Neuronal stem cell (in vitro differentiated cells): ENCODE data around the gene SIDT1.

ENCODE experiments used
- DNase-seq: peaks from one replicate; pipeline ENCODE4 v3.0.0-alpha.2; 2013; ENCODE audit warnings: low spot score
- H2AFZ ChIP-seq: one replicate; pipeline ENCODE4 v1.6.1; 2013; ENCODE audit warnings: mild to moderate bottlenecking, low read length, inconsistent platforms
- H2AK5ac ChIP-seq: 2 replicates; pipeline ENCODE4 v1.6.1; 2013; ENCODE audit warnings: low read depth, mild to moderate bottlenecking, inconsistent platforms, low read length, moderate library complexity, mixed read lengths
- H2BK120ac ChIP-seq: 2 replicates; pipeline ENCODE4 v1.6.1; 2013; ENCODE audit warnings: low read depth, mild to moderate bottlenecking, inconsistent platforms, low read length, moderate library complexity, mixed read lengths
- H2BK12ac ChIP-seq: one replicate; pipeline ENCODE4 v1.6.1; 2013; ENCODE audit warnings: low read length, inconsistent platforms
- H2BK15ac ChIP-seq: 2 replicates; pipeline ENCODE4 v1.6.1; 2013; ENCODE audit warnings: mild to moderate bottlenecking, low read length, inconsistent platforms, mixed read lengths
- H2BK5ac ChIP-seq: one replicate; pipeline ENCODE4 v1.6.1; 2013; ENCODE audit warnings: inconsistent platforms, mild to moderate bottlenecking, low read length, moderate library complexity
- H3K14ac ChIP-seq: one replicate; pipeline ENCODE4 v1.6.1; 2013; ENCODE audit warnings: low read length, inconsistent platforms
- H3K18ac ChIP-seq: 2 replicates; pipeline ENCODE4 v1.6.1; 2013; ENCODE audit warnings: low read length, inconsistent platforms
- H3K23ac ChIP-seq: 2 replicates; pipeline ENCODE4 v1.6.1; 2013; ENCODE audit warnings: low read depth, mild to moderate bottlenecking, mixed read lengths, low read length, inconsistent platforms; ENCODE audit not compliant: poor library complexity
- H3K27ac ChIP-seq: replicated peaks from 3 replicates; pipeline ENCODE4 v1.5.1; 2013; ENCODE audit warnings: low read length, inconsistent platforms
- H3K27me3 ChIP-seq, 3 experiments: 2 replicates each; pipeline ENCODE4 v1.6.1; 2013; ENCODE audit warnings: low read length in 3 of 3, mild to moderate bottlenecking in 2 of 3, inconsistent platforms in 1 of 3, low read depth in 1 of 3, mixed read lengths in 1 of 3, moderate library complexity in 1 of 3; ENCODE audit not compliant: control insufficient read depth in 3 of 3, insufficient read depth in 3 of 3
- H3K36me3 ChIP-seq, 2 donors: replicated peaks in 1 of 2; 2 replicates each; pipeline ENCODE4 v1.6.1; 2013; ENCODE audit warnings: low read length in 2 of 2; ENCODE audit not compliant: control insufficient read depth in 2 of 2, insufficient read depth in 2 of 2
- H3K4ac ChIP-seq: 2 replicates; pipeline ENCODE4 v1.6.1; 2013; ENCODE audit warnings: inconsistent platforms, mild to moderate bottlenecking, low read length, moderate library complexity
- H3K4me1 ChIP-seq, 2 donors: 1 replicate in 1 of 2; 2 replicates in 1 of 2; pipeline ENCODE4 v1.6.1; 2013; ENCODE audit warnings: low read length in 2 of 2, low read depth in 1 of 2; ENCODE audit not compliant: control insufficient read depth in 2 of 2, insufficient read depth in 1 of 2
- H3K4me2 ChIP-seq: one replicate; pipeline ENCODE4 v1.6.1; 2013; ENCODE audit warnings: mild to moderate bottlenecking, low read length, inconsistent platforms; ENCODE audit not compliant: insufficient read depth, poor library complexity, severe bottlenecking
- H3K4me3 ChIP-seq, 2 donors: 2 replicates each; pipeline ENCODE4 v1.5.1; 2013; ENCODE audit warnings: low read length in 2 of 2, mild to moderate bottlenecking in 2 of 2, inconsistent platforms in 1 of 2, moderate library complexity in 1 of 2
- H3K79me1 ChIP-seq: one replicate; pipeline ENCODE4 v1.6.1; 2013; ENCODE audit warnings: low read depth, mild to moderate bottlenecking, inconsistent platforms, low read length, moderate library complexity
- H3K9ac ChIP-seq: one replicate; pipeline ENCODE4 v1.6.1; 2013; ENCODE audit warnings: mild to moderate bottlenecking, low read depth, low read length, inconsistent platforms; ENCODE audit not compliant: poor library complexity
- H3K9me3 ChIP-seq, 2 donors: replicated peaks in 1 of 2; 2 replicates each; pipeline versions ENCODE3 to v1.6.1; 2013; ENCODE audit warnings: low read length in 2 of 2, mild to moderate bottlenecking in 2 of 2, inconsistent platforms in 1 of 2, low read depth in 1 of 2, mixed read lengths in 1 of 2, moderate library complexity in 1 of 2; ENCODE audit not compliant: control insufficient read depth in 2 of 2, insufficient read depth in 1 of 2
- H4K8ac ChIP-seq: one replicate; pipeline ENCODE4 v1.6.1; 2013; ENCODE audit warnings: low read depth, mild to moderate bottlenecking, inconsistent platforms, low read length, moderate library complexity
- H4K91ac ChIP-seq: one replicate; pipeline ENCODE4 v1.6.1; 2013; ENCODE audit warnings: low read length, low read depth, mild to moderate bottlenecking, inconsistent platforms; ENCODE audit not compliant: poor library complexity
- WGBS, 2 donors: extraction: QIAGEN DNeasy Blood & Tissue Kit; methylation state at CpG; one replicate each; pipeline ENCODE4 v1.1.7; 2013; ENCODE audit warnings: missing lambda C conversion rate in 2 of 2, mixed read lengths in 1 of 2; ENCODE audit not compliant: insufficient read length in 2 of 2, insufficient replicate concordance in 1 of 2; ENCODE audit errors: extremely low coverage in 2 of 2; 5-methylcytosine and 5-hydroxymethylcytosine counted together

The SIDT1 gene

DNA sequence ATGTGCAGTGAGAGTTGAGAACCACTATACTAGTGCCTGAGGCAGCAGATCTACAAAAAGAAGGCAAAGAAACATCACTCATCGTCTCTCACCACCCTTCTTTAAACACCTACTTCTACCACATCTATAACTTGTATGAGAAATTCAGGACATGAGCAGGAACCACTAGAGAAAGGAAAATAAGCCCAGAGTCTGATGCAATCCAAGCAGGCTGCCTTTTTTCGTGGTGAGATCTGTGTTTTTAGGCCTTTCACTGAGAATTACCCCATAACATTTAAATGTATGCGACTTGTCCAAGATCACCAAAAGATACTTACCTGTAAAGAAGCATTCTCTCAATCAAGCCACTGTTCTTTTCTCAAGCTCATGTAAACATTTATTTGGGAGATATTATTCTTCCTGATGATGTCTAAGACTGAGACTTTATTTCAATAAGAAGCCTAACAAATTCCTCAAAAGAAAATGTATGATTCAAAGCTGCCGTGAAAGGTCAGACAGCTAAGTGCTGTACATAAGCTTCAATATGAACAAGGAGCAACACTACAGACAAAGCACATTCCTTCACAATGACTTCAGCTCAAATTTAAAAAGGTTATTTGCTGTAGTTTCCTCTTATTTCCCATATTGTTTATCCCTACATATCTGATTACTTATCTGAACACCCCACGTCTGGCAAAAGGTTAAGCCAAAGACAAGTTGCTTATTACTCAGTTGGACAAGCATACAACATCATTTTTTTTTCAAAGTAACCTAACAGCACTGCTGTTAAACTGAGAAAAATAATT, 33.9 kb upstream of the SIDT1 start:
- Histone ChIP-seq H3K27ac (no peak overlapping the region), H2AK5ac (no peak overlapping the region), H3K4me3 (no peak overlapping the region), H3K36me3 (peaks cover 5 to 31% of the 10 kb centered on the region in 2 donors), H3K14ac (no peak overlapping the region), H3K4me1 (no peaks in the 10 kb centered on the region), H3K27me3 (no peaks in the 10 kb centered on the region), H3K23ac (no peak overlapping the region), H2BK120ac (no peak overlapping the region), H4K8ac (no peak overlapping the region), H3K9ac (no peak overlapping the region), H2AFZ (no peak overlapping the region), H3K18ac (no peak overlapping the region), H3K4ac (no peak overlapping the region), H2BK15ac (no peak overlapping the region), H2BK12ac (no peak overlapping the region), H4K91ac (no peak overlapping the region), H3K79me1 (no peaks in the 10 kb centered on the region), H3K9me3 (no peaks in the 10 kb centered on the region), H2BK5ac (no peak overlapping the region), H3K4me2 (no peak overlapping the region)
- WGBS, 2 donors, result no CpG with 5 or more reads among the region's 5 CpGs
- no peak for DNase-seq

DNA sequence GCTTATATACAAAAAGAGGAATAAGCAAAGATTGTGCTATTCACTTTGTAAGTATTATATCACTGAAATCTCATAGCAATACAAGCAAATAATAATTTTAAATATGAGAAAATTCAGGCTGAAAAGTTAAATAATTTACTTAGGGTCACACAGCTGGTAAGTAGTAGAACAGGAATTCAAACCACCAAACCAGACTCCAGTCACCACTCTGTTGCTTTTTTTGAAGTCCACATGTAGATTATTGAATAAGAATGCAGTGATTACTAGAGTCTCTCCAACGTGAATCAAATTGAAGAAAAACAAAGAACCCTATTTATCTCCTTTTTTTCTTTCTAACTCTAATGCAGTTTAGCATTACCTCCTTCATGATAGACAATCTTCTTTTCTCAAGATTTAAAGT, 33.3 kb upstream of the SIDT1 start:
- WGBS, 2 donors, result no CpG with 5 or more reads among the region's 1 CpG
- Histone ChIP-seq H2AK5ac (no peak overlapping the region), H2BK15ac (no peak overlapping the region)

DNA sequence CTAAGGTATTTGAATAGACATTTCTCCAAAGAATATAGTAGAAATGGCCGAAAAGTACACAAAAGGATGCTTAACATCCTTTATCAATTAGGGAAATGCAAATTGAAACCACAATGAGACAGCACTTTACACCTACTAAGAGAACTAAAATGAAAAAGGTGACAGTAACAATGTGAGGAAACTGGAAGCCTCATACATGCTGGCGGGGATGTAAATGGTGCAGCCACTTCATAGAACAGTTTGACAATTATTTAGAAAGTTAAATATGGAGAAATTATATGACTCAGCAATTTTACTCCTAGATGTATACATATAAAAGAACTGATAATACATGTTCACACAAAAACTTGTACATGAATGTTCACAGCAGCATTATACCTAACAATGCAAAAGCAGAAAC, 30.8 kb upstream of the SIDT1 start:
- Histone ChIP-seq H3K9me3 (no peaks in the 10 kb centered on the region), H2BK15ac (no peak overlapping the region), H4K91ac (no peak overlapping the region), H3K23ac (no peak overlapping the region), H3K79me1 (no peaks in the 10 kb centered on the region), H2AK5ac (no peak overlapping the region), H3K27me3 (no peaks in the 10 kb centered on the region), H3K14ac (no peak overlapping the region), H2AFZ (no peak overlapping the region), H3K9ac (no peak overlapping the region), H3K27ac (no peak overlapping the region), H3K18ac (no peak overlapping the region), H2BK12ac (no peak overlapping the region), H3K4me2 (no peak overlapping the region), H4K8ac (no peak overlapping the region), H3K36me3 (peaks cover 5 to 44% of the 10 kb centered on the region in 2 donors), H3K4ac (no peak overlapping the region), H2BK5ac (no peak overlapping the region), H3K4me1 (no peaks in the 10 kb centered on the region), H2BK120ac (no peak overlapping the region), H3K4me3 (no peak overlapping the region)
- no peak for DNase-seq
- WGBS, 2 donors, result no CpG with 5 or more reads among the region's 2 CpGs

More for the DNA sequence above, 33.3 kb upstream of the SIDT1 start:
- Histone ChIP-seq H3K27ac (no peak overlapping the region), H2BK5ac (no peak overlapping the region), H2BK12ac (no peak overlapping the region), H3K4me3 (no peak overlapping the region), H3K4me2 (no peak overlapping the region), H2AFZ (no peak overlapping the region), H3K9ac (no peak overlapping the region), H2BK120ac (no peak overlapping the region), H3K27me3 (no peaks in the 10 kb centered on the region), H4K91ac (no peak overlapping the region), H3K18ac (no peak overlapping the region), H4K8ac (no peak overlapping the region), H3K4ac (no peak overlapping the region), H3K9me3 (no peaks in the 10 kb centered on the region), H3K79me1 (no peaks in the 10 kb centered on the region), H3K23ac (no peak overlapping the region), H3K36me3 (peaks cover 5 to 30% of the 10 kb centered on the region in 2 donors), H3K4me1 (no peaks in the 10 kb centered on the region), H3K14ac (no peak overlapping the region)
- no peak for DNase-seq

DNA sequence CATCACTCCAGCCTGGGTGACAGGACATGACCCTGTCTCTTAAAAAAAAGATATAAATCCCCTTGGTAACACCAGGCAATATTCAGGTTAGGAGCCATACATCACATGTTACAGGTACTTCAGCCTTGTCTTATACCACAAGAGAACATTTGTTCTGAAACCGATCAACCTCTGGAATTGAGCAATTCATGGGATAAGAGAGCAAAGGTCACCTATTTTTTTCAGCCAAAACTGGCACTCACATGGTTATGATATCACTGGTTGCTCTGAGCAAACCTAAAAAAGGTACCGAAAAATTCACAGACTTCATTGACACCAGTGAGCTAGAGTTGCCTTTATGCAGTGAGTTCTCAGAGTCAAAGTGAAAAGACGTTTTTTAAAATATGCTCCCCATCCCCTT, 26.5 kb upstream of the SIDT1 start:
- Histone ChIP-seq H4K8ac (no peak overlapping the region), H2AFZ (no peak overlapping the region), H3K18ac (no peak overlapping the region), H3K27me3 (no peaks in the 10 kb centered on the region), H3K9me3 (peaks cover 0 to 10% of the 10 kb centered on the region in 2 donors), H2BK15ac (no peak overlapping the region), H3K27ac (no peak overlapping the region), H3K79me1 (peaks cover 2% of the 10 kb centered on the region), H3K23ac (no peak overlapping the region), H3K36me3 (peaks cover 0 to 24% of the 10 kb centered on the region in 2 donors), H2BK5ac (no peak overlapping the region), H4K91ac (no peak overlapping the region), H3K4me1 (no peaks in the 10 kb centered on the region), H2BK12ac (no peak overlapping the region), H3K4ac (no peak overlapping the region), H3K9ac (no peak overlapping the region), H2AK5ac (no peak overlapping the region), H3K4me2 (no peak overlapping the region), H2BK120ac (no peak overlapping the region), H3K4me3 (no peak overlapping the region), H3K14ac (no peak overlapping the region)
- no CpG with 5 or more reads among the region's 3 CpGs for WGBS, 2 donors
- no peak for DNase-seq
